Measurements from ENCODE around the gene SORCS1. TPM values are rescaled to one million over a fixed set of nuclear protein-coding genes. Genes with fewer than 3 reads are reported as not detected.

The SORCS1 gene
- polyA plus RNA-seq, 3 donors: 0.09 TPM; not detected in 2

- DNase-seq: no peak
- Mint-ChIP-seq H3K4me3 (no peak overlapping the region), H3K9me3 (peaks cover 3 to 15% (median 4%) of the 10 kb centered on the region in 7 donors), H3K27ac (no peak overlapping the region), H3K4me1 (peaks cover 2% of the 10 kb centered on the region), H3K36me3 (no peaks in the 10 kb centered on the region), H3K27me3 (ENCODE audit: low read depth in 3 of 3) (peaks cover 0 to 7% (median 3%) of the 10 kb centered on the region in 3 donors)
- WGBS (ENCODE audit: insufficient coverage): no CpG with 5 or more reads among the region's 2 CpGs
- Histone ChIP-seq H3K4me2 (replicated peaks; ENCODE audit: extremely low read depth, low read length, poor library complexity, severe bottlenecking) (no peak overlapping the region), H3K9me3 (replicated peaks in 1 of 2; ENCODE audit: control insufficient read depth in 1 of 2, insufficient read depth in 1 of 2, low read length in 2 of 2) (peaks cover 0 to 5% of the 10 kb centered on the region in 2 donors), H3K4me3 (replicated peaks in 1 of 3; ENCODE audit: low read depth in 2 of 3, low read length in 3 of 3) (no peak overlapping the region), H3K27ac (ENCODE audit: low read depth in 1 of 2, low read length in 2 of 2) (no peak overlapping the region), H3K4me1 (ENCODE audit: control insufficient read depth in 1 of 2, insufficient read depth in 2 of 2, low read length in 2 of 2) (no peaks in the 10 kb centered on the region), H4K20me1 (ENCODE audit: insufficient read depth, low read length) (no peaks in the 10 kb centered on the region), H2AFZ (ENCODE audit: insufficient read depth, low read depth, low read length, poor library complexity, severe bottlenecking) (no peak overlapping the region), H3K27me3 (ENCODE audit: control insufficient read depth in 2 of 2, insufficient read depth in 2 of 2, low read length in 2 of 2) (peaks cover 0 to 2% of the 10 kb centered on the region in 2 donors), H3K36me3 (replicated peaks in 1 of 2; ENCODE audit: control insufficient read depth in 1 of 2, insufficient read depth in 2 of 2, low read length in 2 of 2) (no peaks in the 10 kb centered on the region), H3K79me2 (ENCODE audit: insufficient read depth, low read length) (no peaks in the 10 kb centered on the region), H3K9ac (ENCODE audit: insufficient read depth, low read length, poor library complexity, severe bottlenecking) (no peak overlapping the region)
- intact Hi-C loops (cut with micrococcal nuclease): no loop called here
- TF ChIP-seq, protein P1, sequence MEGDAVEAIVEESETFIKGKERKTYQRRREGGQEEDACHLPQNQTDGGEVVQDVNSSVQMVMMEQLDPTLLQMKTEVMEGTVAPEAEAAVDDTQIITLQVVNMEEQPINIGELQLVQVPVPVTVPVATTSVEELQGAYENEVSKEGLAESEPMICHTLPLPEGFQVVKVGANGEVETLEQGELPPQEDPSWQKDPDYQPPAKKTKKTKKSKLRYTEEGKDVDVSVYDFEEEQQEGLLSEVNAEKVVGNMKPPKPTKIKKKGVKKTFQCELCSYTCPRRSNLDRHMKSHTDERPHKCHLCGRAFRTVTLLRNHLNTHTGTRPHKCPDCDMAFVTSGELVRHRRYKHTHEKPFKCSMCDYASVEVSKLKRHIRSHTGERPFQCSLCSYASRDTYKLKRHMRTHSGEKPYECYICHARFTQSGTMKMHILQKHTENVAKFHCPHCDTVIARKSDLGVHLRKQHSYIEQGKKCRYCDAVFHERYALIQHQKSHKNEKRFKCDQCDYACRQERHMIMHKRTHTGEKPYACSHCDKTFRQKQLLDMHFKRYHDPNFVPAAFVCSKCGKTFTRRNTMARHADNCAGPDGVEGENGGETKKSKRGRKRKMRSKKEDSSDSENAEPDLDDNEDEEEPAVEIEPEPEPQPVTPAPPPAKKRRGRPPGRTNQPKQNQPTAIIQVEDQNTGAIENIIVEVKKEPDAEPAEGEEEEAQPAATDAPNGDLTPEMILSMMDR (IDR thresholded peaks at IDR 0.05): no peak
Observed at GRCh38 chr10:106789623-106790022, 374.9 kb downstream of the SORCS1 start.

GRCh38 chr10:106788982-106789381 is 375.5 kb downstream of the SORCS1 start:
- peaks cover 3 to 15% (median 5%) of the 10 kb centered on the region in 7 donors for H3K9me3 Mint-ChIP-seq
- Histone ChIP-seq H3K4me1 (ENCODE audit: control insufficient read depth in 1 of 2, insufficient read depth in 2 of 2, low read length in 2 of 2) (no peaks in the 10 kb centered on the region), H3K9me3 (replicated peaks in 1 of 2; ENCODE audit: control insufficient read depth in 1 of 2, insufficient read depth in 1 of 2, low read length in 2 of 2) (peaks cover 0 to 5% of the 10 kb centered on the region in 2 donors), H3K4me3 (replicated peaks in 1 of 3; ENCODE audit: low read depth in 2 of 3, low read length in 3 of 3) (no peak overlapping the region), H4K20me1 (ENCODE audit: insufficient read depth, low read length) (no peaks in the 10 kb centered on the region), H3K36me3 (replicated peaks in 1 of 2; ENCODE audit: control insufficient read depth in 1 of 2, insufficient read depth in 2 of 2, low read length in 2 of 2) (no peaks in the 10 kb centered on the region), H3K4me2 (replicated peaks; ENCODE audit: extremely low read depth, low read length, poor library complexity, severe bottlenecking) (no peak overlapping the region), H3K27me3 (ENCODE audit: control insufficient read depth in 2 of 2, insufficient read depth in 2 of 2, low read length in 2 of 2) (peaks cover 0 to 2% of the 10 kb centered on the region in 2 donors), H3K9ac (ENCODE audit: insufficient read depth, low read length, poor library complexity, severe bottlenecking) (no peak overlapping the region), H3K27ac (ENCODE audit: low read depth in 1 of 2, low read length in 2 of 2) (no peak overlapping the region), H3K79me2 (ENCODE audit: insufficient read depth, low read length) (no peaks in the 10 kb centered on the region), H2AFZ (ENCODE audit: insufficient read depth, low read depth, low read length, poor library complexity, severe bottlenecking) (no peak overlapping the region)
- peaks cover 0 to 6% (median 0%) of the 10 kb centered on the region in 3 donors for H3K27me3 Mint-ChIP-seq (ENCODE audit: low read depth in 3 of 3)
- intact Hi-C loops (cut with micrococcal nuclease): no loop called here
- 92% methylated on average over 3 of the region's 3 CpGs for WGBS (ENCODE audit: insufficient coverage)
- no peak overlapping the region for H3K4me3 Mint-ChIP-seq
- no peak for DNase-seq
- H3K27ac Mint-ChIP-seq: no peak overlapping the region
- TF ChIP-seq, protein P1 (IDR thresholded peaks at IDR 0.05): no peak
- H3K36me3 Mint-ChIP-seq: no peaks in the 10 kb centered on the region
- peaks cover 2% of the 10 kb centered on the region for H3K4me1 Mint-ChIP-seq

Measured in CD14-positive monocyte (primary cell).